Activated CD4-positive, alpha-beta T cell treated with anti-CD3 and anti-CD28 coated beads, Interleukin-2, Interleukin-4, amounts not matched to agents 100 ng/mL and 50 ng/mL, durations not matched to agents 16 hours and 8 hours (primary cell): Measurements from ENCODE around the gene GRIA1.
"Not testable (repeated sequence)": the region's sequence is repeated elsewhere in the genome, so short reads cannot be mapped to it uniquely, and the experiment has no call there.

ENCODE experiments used
- DNase-seq: peaks from one replicate; pipeline ENCODE4 v3.0.0-alpha.2; 2020; ENCODE audit warnings: low spot score

Gene GRIA1

DNA sequence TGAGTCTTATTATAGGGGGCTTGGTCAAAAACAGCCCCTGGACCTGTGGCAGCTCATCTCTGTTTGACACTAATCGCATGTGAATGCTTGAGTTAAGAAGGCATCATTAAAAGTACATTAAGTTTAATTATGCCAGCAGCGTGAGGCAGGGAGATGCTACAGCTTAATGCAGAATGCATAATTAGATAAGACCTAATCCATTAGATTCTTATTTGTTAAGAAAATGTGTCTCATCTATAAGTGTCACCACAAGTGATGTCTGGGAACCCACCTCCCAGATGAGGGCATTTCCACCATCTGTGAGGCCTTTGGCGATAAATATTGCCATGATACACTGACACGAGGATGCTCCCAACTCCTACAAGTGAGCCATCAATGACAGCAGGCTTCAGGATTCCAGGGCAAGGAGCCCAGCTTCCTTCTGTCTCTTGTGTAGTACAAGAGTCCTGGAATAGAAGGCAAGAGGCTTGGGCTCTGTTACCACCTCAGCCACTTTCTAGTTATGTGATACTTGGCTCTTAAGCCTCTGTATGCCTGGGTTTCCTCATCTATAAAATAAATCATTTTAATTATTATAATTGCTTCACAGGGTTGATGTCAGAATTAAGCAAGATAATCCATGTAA is 345.5 kb downstream of the GRIA1 start:
- no peak for DNase-seq

DNA sequence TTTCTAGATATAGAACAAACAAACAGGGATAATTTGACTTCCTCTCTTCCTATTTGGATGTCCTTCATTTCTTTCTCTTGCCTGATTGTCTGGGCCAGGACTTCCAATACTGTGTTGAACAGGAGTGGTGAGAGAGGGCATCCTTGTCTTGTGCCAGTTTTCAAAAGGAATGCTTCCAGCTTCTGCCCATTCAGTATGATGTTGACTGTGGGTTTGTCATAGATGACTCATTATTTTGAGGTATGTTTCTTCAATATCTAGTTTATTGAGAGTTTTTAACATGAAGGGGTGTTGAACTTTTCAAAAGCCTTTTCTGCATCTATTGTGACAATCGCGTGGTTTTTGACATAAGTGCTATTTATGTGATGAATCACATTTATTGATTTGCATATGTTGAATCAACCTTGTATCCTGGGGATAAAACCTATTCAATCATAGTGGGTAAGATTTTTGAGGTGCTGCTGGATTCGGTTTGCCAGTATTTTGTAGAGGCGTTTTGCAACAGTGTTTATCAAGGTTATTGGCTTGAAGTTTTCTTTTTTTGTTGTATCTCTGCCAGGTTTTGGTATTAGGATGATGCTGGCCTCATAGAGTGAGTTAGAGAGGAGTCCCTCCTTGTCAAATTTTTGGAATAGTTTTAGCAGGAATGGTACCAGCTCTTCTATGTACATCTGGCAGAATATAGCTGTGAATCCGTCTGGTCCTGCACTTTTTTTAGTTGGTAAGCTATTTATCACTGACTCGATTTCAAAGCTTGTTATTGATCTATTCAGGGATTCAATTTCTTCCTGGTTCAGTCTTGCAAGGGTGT is 359.0 kb downstream of the GRIA1 start:
- DNase-seq, result not testable (repeated sequence)

GRCh38 chr5:153860195-153860886 is 369.9 kb downstream of the GRIA1 start:
- no peak for DNase-seq

GRCh38 chr5:153862906-153863305 is 372.4 kb downstream of the GRIA1 start:
- not testable (repeated sequence) for DNase-seq
